GM04504 (cell line): Measurements from ENCODE around the gene SLC2A1.
"Not testable (repeated sequence)": the region's sequence is repeated elsewhere in the genome, so short reads cannot be mapped to it uniquely, and the experiment has no call there.

Experiments used
- DNase-seq: peaks from one replicate; pipeline ENCODE4 v3.0.0-alpha.2; 2012; ENCODE audit warnings: low read depth

The SLC2A1 gene

DNA sequence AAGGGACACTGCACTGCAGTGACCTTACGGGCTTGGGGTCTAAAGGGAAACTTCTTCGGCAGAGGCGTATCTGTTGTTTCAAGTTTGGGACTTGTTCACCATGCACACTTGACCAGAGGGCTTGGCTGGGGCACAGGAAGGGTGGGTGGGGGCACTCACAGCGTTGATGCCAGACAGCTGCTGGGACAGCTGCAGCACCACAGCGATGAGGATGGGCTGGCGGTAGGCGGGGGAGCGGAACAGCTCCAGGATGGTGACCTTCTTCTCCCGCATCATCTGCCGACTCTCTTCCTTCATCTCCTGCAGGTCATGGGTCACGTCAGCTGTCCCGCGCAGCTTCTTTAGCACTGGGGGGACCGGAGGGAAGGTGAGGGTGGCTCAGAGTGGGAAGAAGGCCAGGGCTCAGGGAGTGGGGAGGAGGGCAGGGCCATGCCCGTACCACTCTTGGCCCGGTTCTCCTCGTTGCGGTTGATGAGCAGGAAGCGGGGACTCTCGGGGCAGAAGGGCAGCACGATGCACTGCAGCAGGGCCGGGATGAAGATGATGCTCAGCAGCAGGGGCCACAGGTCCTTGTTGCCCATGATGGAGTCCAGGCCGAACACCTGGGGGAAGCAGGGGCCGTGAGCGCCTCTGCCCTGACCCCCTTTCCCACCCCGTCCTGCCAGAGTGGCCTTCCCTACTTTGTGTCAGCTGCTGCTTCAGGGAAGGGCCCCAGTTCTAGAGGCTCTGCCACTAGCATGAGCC lies 29.1 kb downstream of the SLC2A1 start:
- no peak for DNase-seq

DNA sequence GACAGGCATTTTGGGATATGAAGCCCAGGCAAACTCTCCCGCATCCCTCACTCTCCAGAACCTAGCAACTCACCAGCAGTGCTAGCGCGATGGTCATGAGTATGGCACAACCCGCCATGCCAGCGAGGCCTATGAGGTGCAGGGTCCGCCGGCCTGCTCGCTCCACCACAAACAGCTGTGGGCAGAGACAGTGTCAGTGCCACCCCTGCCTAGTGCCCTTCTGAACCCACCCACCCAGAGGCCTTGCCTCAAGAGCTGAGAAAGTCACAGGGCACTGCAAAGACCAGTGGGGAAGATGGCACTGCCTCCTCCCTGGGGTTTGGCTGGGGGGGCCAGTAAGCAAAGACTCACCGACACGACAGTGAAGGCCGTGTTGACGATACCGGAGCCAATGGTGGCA lies 29.8 kb downstream of the SLC2A1 start:
- no peak for DNase-seq

DNA sequence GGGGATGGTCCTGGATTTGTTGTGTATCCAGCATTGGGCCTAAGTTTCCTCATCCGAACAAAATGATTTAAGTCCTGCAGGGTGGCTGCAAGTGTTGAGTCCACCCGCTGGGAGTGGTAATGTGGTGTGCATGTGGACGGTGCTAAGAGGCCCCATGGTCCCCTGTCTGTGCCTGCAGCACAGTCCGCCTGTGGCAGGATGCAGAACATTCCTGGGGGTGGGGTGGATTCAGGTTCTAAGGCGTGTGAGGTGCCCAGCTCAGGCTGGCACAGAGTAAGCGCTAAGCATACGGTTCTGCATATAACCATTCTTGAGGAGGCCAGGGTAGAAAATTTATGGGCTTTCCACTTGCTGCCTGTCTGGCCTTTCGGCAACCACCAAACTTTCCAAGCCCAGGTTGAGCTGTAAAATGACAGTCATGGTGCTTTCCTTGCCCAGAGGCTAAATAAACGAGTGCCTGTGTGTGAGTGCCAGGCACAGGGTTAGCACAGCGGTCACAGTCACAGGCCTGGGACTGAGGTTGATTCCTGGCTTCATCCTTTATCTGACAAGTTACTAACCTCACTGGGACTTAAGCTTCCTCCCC lies 30.7 kb downstream of the SLC2A1 start:
- no peak for DNase-seq

DNA sequence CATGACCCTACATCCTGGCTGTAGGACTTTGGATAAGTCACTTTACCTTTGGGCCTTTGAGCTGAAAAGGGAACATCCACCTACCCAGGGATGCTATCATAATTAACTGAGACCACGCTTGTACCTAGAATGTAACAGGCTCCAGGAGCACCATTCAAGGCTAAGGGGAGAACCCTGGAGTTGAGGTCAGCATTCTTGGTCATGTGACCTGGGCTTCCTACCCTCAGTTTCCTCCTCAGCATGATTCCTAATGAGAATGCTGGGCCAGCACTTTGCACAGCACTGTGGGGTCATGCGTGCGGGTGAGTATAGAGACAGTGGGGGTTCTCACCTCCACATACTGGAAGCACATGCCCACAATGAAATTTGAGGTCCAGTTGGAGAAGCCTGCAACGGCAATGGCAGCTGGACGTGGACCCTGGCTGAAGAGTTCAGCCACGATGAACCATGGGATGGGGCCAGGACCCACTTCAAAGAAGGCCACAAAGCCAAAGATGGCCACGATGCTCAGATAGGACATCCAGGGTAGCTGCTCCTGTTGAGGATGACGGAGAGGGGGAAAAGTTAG lies 31.3 kb downstream of the SLC2A1 start:
- DNase-seq = no peak

DNA sequence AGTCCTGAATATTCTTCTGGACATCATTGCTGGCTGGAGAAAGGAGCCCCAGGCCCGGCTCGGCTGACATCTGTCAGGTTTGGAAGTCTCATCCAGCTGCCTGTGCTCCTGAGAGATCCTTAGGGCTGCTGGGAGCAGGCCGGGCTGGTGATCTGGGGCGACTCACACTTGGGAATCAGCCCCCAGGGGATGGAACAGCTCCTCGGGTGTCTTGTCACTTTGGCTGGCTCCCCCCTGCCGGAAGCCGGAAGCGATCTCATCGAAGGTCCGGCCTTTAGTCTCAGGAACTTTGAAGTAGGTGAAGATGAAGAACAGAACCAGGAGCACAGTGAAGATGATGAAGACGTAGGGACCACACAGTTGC lies 31.8 kb downstream of the SLC2A1 start:
- DNase-seq = no peak

DNA sequence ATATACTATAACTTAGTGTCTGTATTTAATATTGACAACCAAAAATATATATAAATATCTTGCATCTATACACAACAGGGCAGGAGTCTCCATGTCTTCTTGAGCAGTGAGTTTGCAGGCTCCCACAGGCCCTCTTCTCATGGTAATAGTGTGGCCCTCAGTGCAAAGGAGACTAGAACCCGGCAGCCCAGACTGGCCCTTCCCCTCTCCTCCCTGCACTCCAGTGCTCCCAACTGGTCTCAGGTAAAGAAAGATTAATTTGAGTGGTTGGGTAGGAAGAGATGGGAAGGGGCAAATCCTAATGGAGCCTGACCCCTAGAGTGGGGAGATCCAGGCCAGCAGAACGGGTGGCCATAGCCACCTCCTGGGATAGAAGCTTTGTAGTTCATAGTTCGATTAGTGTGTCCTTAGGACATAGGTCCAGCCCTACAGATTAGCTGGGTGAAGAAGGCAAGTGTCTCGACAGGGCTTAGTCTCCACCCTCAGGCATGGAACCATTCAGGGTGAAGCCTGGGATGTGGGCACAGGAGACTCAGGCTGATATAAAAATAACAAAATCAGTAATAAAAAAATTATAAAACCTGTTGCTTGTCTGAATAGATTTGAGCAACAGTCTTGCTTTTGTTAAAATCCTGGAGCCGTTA lies 32.3 kb downstream of the SLC2A1 start:
- no peak for DNase-seq

DNA sequence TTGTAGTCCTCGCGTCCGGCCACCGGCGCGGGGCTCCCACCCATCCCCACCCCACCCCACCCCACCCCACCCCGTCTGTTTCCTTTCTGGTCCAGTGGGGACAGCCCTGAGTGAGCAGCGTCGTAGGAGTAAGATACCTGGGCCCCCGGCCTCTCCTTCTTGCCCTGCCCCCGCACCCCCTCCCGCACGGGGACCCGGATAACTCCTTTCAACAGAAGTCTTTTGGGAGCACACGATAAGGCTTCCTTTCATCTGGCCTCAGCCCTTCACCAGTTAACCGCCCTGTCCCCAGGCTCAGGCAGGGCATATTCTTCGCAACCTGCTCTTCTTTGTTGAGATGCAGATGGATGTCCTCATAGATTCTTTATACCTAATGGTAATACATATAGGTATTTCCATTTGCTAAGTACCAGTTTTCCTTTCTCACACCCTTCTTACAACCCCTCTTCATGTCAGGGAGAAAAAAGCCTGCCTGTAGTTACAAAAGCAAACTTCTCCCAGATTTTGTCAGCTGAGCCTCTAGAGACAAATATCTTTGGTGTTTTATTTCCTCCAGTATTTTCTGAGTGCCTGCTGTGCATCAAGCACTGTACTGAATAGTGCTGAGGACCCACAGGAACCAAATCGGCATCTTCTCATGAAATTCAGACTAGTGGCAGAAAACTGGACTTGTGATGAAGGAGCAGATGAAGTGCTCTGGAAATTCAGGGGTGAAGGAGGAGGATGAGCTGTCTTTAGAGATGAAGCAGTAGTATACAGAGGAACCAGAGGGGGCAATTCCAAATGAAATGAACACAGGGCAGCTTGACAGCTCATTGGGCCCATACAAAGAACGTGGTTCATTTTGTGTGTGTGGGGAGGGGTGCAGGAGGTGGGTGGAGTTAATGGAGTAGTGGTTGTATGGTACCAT lies 33.6 kb downstream of the SLC2A1 start:
- no peak for DNase-seq

DNA sequence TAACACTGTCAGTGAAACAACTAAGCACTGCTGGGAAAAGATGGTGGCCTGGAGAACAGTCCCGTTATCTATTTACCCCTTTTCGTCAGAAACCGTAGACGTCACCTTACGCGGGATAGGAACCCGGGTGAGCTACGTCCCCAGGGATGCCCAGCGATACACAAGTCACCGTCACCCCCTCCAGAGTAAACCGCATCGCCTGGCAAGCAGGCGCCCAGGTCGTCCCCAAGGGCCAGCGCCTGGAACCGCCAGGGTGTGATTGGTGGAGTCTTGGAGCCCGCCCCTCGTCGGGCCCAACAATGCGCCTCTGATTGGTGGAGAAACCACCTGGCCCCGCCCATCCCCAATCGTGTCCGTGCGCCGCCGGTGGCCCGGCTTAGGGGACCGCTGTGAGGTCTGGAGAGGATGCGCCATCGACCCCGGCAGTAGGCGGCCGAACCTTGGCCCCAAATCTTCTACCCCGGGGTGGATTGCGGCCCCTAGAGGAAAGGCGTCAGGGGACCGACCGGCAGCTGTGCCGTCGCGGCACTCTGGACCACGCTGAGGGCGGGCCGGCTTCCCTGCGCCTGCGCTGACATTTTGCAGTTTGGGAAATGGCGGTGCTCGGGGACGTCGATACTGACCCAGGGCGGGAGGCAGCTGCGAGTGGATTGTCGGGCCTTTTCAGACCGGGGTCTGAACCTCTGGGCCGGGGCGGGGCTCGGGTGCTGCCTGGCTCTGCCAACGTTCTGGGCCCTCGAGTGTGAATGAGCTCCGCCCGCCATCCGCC lies 34.4 kb downstream of the SLC2A1 start:
- peak; percentile 73 for DNase-seq

DNA sequence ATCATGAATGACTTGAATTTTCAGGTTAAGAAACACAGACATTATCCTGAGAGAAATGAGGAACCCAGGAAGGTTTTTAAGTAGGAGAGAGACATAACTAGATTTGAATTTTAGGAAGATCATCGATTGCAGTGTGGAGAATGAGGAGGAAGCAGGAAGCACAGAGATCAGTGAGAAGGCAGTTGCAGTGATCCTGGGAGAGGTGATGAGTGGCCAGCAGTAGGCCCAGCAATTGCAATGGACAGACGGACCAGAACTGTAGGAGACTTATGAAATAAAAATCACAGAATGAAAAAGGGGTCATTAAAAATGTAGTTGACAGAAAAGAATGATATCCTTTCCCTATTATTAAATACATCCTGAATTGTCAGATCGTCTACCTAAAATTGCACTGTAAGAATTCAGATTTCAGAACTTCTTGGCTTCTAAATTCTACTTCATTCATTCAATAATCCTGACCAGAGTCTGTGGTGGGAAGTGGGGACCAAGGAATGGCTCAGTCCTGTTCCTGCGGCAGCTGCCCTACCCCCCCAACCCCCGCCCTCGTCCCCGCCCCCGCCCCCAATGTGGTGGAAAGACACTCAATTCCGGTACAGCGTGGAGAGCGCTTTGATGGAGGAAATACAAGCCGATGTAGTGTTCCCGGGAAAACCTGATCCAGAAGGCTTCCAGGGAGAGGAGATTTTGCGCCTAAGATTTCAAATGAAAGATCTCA lies 35.1 kb downstream of the SLC2A1 start:
- no peak for DNase-seq

DNA sequence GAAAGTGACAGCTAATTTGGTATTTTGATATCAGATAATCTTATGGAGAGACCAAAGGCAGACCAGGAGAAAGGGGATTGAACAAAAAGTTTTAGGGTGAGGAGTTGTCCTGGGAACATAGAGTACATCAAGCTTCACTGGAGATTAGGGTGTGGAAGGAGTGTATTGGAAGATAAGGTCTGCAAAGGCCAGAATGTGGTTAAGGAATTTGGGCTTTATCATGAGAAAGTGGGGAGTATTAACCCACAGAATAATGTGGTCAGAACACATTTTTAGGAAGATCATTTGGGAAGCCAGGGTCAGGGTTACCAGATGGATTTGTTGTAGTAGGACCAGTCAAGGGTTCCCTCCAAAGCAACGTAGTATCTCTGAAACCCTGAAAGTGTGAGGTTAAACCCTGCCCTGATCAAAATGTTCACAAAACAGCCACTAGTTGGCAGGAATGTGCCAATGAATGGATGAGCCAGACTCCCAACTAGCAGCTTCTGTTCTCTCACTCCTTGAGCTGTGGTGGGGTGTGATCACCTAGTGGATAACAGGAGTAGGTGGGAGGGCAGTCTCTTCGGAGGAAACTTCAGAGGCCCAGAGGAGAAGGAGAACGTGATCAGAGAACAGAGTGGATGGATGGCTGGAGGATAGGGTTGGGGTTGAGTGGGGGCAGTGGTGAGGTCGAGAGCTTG lies 35.8 kb downstream of the SLC2A1 start:
- DNase-seq = no peak

DNA sequence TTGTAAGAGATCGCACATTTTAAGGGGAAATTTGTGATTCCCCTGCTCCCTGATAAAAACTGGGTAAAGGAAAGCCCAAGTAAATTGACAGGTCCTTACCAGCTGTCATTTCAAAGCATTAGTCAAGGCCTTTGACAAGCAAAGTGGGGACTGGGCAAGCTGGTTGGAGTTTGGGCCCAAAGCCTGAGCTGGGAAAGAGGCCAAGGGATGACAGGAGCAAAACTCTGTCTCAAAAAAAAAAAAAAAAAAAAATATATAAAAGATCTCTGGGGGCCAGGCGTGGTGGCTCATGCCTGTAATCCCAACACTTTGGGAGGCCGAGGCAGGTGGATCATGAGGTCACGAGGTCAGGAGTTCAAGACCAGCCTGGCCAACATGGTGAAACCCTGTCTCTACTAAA lies 36.9 kb downstream of the SLC2A1 start:
- no peak for DNase-seq

DNA sequence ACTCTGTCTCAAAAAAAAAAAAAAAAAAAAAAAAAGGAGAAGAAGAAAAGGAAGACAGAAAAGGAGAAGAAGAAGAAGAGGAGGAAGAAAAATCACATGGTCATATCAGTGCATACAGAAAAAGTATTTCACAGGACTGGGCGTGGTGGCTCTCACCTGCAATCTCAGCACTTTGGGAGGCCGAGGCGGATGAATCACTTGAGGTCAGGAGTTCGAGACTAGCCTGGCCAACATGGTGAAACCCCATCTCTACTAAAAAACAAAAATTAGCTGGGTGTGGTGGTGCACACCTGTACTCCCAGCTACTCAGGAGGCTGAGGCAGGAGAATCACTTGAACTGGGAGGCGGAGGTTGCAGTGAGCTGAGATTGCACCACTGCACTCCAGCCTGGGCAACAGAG lies 39.0 kb downstream of the SLC2A1 start:
- not testable (repeated sequence) for DNase-seq

DNA sequence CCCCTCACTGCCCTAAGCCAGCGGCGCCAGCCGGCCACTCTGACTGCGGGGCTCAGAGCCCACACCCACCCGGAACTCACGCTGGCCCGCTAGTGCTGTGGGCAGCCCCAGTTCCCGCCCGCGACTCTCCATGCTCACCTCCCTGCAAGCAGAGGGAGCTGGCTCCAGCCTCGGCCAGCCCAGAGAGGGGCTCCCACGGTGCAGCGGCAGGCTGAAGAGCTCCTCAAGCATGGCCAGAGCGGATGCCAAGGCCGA lies 41.5 kb downstream of the SLC2A1 start:
- no peak for DNase-seq

DNA sequence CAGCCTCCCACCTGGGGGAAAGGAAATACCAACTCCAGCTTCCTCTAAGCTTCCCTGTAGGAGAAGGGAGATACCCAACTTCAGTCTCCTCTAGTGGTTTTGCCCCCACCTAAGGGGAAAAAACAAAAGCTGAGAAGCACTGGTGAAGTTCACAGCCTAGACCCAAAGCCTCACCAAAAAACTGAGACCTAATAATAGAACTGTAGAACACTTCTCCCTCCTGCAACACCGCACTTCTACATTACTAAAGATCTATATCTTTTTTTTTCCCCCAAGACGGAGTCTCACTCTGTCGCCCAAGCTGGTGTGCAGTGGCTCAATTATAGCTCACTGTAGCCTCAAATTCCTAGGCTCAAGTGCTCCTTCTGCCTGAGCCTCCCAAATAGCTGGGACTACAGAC lies 43.2 kb downstream of the SLC2A1 start:
- no peak for DNase-seq

DNA sequence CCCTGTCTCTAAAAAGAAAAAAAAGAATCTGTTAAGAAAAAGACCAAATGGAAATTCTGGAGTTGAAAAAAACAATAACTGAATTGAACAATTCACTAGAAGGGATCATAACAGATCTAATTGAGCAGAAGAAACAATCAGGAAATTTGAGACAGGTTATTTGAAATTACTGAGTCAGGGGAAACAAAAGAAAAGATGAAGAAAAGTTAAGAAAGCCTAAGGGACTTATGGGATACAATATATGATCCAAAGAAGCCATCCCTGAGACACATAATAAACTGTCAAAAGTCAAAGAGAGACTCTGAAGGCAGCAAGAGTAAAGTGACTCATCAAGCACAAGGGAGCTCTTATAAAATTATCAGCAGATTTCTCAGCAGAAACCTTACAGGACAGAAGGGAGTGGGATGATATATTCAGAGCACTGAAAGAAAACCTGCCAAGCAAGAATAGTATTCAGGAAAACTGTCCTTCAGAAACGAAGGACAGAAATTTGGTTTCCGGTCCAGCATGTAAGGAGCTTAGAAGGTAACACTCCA lies 44.5 kb downstream of the SLC2A1 start:
- DNase-seq = no peak

DNA sequence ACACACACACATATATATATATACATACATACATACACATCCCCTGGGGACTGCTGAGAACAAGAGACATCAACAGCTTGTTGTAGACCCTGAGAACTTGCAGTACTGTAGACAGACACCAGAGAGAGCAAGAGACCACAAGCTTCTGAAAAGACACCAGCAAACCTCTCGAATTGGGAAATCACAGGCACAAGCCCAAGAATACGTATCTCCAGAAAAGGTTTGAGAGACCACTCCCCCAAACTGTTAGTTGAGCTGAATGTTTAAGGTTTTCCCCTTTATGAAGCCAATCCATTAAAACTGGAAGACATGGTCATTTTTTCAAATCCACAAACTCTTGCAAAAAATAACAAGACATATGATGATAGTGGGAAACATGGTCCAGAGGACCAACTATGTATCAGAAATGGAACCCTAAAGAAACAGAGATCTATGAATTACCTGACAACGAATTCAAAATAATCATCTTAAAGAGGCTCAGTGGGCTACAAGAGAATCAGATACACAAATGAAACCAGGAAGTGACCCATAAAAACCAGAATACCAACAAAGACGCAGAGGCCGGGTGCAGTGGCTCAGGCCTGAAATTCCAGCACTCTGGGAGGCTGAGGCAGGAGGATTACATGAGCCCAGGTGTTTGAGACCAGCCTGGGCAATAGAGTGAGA lies 45.1 kb downstream of the SLC2A1 start:
- peak; percentile 61 for DNase-seq

DNA sequence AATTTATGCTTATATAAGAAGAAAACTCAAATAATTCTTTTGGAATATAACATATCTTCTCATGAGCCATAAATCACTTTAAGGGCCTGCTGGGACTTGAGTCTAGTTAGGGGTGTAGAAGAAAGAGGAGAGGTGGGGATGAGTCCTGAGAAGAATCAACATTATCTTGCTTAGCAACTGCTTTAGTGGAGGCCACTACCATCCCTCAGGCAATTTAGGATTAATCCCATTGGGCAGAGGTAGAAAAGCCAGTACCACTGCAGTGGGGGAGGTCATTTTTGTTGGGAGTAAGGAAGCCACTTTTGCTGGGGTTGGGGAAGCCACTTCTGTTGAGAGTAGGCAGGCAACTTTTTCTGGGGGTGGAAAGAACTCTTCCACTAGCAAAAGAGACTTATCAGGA lies 47.7 kb downstream of the SLC2A1 start:
- no peak for DNase-seq

DNA sequence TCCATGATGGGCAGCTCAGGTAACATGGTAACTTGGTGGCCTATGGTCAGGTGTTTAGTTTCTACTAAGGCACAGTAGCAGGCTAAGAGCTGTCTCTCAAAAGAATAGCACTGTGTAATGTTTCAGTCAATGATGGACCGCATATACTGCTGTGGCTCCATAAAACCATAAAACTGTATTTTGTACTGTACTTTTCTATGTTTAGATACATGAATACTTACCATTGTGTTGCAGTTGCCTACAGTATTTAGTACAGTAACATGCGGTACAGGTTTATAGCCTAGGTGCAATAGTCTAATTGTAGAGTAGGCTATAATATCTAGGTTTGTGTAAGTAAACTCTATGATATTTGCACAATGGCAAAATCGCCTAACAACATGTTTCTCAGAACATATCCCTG lies 50.6 kb downstream of the SLC2A1 start:
- no peak for DNase-seq

DNA sequence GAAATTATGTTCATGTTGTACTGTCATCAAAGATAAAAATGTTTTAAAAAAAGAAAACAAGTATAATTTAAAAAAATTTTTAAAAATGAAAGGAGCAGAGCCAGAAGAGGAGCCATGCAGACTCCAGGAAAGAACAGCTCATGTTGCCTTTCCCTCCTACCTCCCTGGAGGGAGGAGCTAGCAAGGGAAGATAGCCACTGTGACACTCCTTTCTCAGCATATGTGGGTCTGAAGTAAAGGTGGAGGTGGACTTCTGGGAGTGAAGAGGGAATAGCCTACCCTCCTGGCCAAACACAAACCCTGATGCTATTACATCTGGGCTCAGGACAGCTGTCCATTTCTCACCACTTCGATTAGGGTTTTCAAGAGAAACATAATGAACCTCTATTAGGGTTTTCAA lies 54.2 kb downstream of the SLC2A1 start:
- DNase-seq = no peak

DNA sequence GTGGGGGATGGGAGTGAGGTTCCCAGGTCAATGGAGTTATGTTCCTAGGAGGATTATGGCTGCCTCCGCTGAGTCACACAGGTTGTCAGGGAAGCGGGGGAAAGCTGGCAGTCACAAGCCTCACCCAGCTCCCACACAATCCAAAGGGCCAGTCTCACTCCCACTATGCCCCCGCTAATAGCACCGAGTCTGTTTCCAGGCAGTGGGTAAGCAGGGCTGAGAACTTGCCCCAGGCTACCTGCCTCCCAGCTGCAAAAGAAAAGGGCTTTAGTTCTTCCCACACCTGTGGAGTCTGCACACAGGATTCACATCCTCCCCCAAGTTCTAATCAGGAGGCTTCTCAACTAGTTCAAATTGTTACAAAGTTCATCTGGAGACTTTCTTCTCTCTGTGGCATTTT lies 58.7 kb downstream of the SLC2A1 start:
- not testable (repeated sequence) for DNase-seq
